NCI-H1930 (cell line): Measurements from ENCODE around the gene TAS2R60.
"Not testable (repeated sequence)": the region's sequence is repeated elsewhere in the genome, so short reads cannot be mapped to it uniquely, and the experiment has no call there.

Source experiments
- DNase-seq, 2 experiments: peaks; one replicate each; lab custom pipeline; 2025; lab: John Stamatoyannopoulos, UW

The TAS2R60 gene

GRCh38 chr7:143479055-143479766 is 36.0 kb downstream of the TAS2R60 start:
- no peak for DNase-seq

- no peak for DNase-seq
Measured at GRCh38 chr7:143480501-143480900, 37.2 kb downstream of the TAS2R60 start.

GRCh38 chr7:143484119-143484518 is 40.9 kb downstream of the TAS2R60 start:
- no peak for DNase-seq

- no peak for DNase-seq
Measured at GRCh38 chr7:143485094-143485493, 41.8 kb downstream of the TAS2R60 start.

- DNase-seq = no peak
Measured at GRCh38 chr7:143485500-143485899, 42.2 kb downstream of the TAS2R60 start.

GRCh38 chr7:143486266-143486665 is 43.0 kb downstream of the TAS2R60 start:
- not testable (repeated sequence) for DNase-seq

- no peak for DNase-seq
Measured at GRCh38 chr7:143487061-143487460, 43.8 kb downstream of the TAS2R60 start.

GRCh38 chr7:143487566-143487965 is 44.3 kb downstream of the TAS2R60 start:
- no peak for DNase-seq

- DNase-seq = peak in 1 of 2 experiments; percentile 11
Measured at GRCh38 chr7:143490717-143491306, 47.6 kb downstream of the TAS2R60 start.

- no peak for DNase-seq
Measured at GRCh38 chr7:143492043-143492471, 48.8 kb downstream of the TAS2R60 start.

- no peak for DNase-seq
Measured at GRCh38 chr7:143492799-143493739, 49.8 kb downstream of the TAS2R60 start.

- no peak for DNase-seq
Measured at GRCh38 chr7:143493751-143494150, 50.5 kb downstream of the TAS2R60 start.
